Parathyroid adenoma (tissue), 2 donors: ENCODE data around the gene CELSR1.

Experiments used
- H2AFZ ChIP-seq: fragments of 300-600 bp; sonication (generic); one replicate; pipeline ENCODE4 v1.7.0; 2017; ENCODE audit warnings: antibody characterized with exemption, mild to moderate bottlenecking
- H3K27ac ChIP-seq: fragments of 300-600 bp; sonication (generic); one replicate; pipeline ENCODE4 v1.7.0; 2017
- H3K27me3 ChIP-seq: fragments of 300-600 bp; sonication (generic); one replicate; pipeline ENCODE4 v1.7.0; 2017; ENCODE audit warnings: low read length; ENCODE audit not compliant: control insufficient read depth, insufficient read depth
- H3K36me3 ChIP-seq: fragments of 300-600 bp; sonication (generic); one replicate; pipeline ENCODE4 v1.7.0; 2017; ENCODE audit warnings: low read length; ENCODE audit not compliant: control insufficient read depth, insufficient read depth
- H3K4me1 ChIP-seq: fragments of 300-600 bp; sonication (generic); one replicate; pipeline ENCODE4 v1.7.0; 2017; ENCODE audit warnings: control low read depth
- H3K4me2 ChIP-seq: fragments of 300-600 bp; sonication (generic); one replicate; pipeline ENCODE4 v1.7.0; 2017; ENCODE audit warnings: low read length
- H3K4me3 ChIP-seq: fragments of 300-600 bp; sonication (generic); one replicate; pipeline ENCODE4 v1.7.0; 2017; ENCODE audit warnings: low read depth, low read length
- H3K79me2 ChIP-seq: fragments of 300-600 bp; sonication (generic); one replicate; pipeline ENCODE4 v1.7.0; 2017; ENCODE audit warnings: control low read depth
- H3K9ac ChIP-seq: fragments of 300-600 bp; sonication (generic); one replicate; pipeline ENCODE4 v1.7.0; 2017; ENCODE audit warnings: mild to moderate bottlenecking
- H3K9me3 ChIP-seq: fragments of 300-600 bp; sonication (generic); one replicate; pipeline ENCODE4 v1.7.0; 2017; ENCODE audit warnings: low read length; ENCODE audit not compliant: control insufficient read depth
- CTCF ChIP-seq: fragments of 300-600 bp; sonication (generic); IDR thresholded peaks from one replicate; pipeline ENCODE4 v1.7.0; 2017; ENCODE audit warnings: antibody characterized with exemption, mild to moderate bottlenecking
- donor health status: primary hyperparathyroidism.

The CELSR1 gene

DNA sequence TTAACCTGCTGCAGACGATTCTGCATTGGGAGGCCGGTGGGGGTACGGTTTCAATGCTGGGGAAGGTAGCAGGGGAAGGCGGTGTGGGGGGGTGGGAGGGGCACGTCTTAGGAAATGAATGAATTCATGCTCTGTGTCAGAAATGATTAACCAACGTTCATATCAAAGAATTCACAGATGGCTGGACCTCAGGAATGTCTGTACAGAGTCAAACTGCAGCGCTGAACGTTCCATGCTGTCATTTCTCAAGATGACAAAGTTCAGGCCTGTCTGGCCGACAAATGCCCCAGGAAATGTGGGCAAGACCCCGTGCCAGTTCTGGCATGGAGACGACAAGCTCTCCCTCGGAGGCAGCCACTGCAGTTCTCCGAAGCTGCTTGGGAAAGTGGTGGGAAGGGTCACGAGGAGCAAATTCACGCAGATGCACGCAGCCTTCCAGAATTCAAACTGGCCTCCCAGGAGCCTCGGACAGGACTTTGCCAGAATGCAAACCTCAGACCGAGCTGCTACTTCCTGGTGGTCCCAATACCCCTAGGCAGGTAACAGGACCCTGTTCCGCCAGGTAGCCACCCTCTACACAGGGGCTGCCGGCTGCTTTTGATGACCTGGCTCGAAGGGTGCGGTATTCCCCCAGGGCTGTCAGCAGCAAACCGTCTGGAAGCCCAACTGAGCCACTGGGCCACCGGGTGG is 120.4 kb downstream of the CELSR1 start:
- TF ChIP-seq CTCF = no peak
- no peak overlapping the region for H3K9ac ChIP-seq
- no peaks in the 10 kb centered on the region for H3K79me2 ChIP-seq
- no peaks in the 10 kb centered on the region for H3K36me3 ChIP-seq
- no peak overlapping the region for H3K4me2 ChIP-seq
- H3K27me3 ChIP-seq = no peaks in the 10 kb centered on the region
- no peak overlapping the region for H3K4me3 ChIP-seq
- H2AFZ ChIP-seq = no peak overlapping the region
- H3K27ac ChIP-seq = no peak overlapping the region
- H3K9me3 ChIP-seq = no peaks in the 10 kb centered on the region
- no peaks in the 10 kb centered on the region for H3K4me1 ChIP-seq

DNA sequence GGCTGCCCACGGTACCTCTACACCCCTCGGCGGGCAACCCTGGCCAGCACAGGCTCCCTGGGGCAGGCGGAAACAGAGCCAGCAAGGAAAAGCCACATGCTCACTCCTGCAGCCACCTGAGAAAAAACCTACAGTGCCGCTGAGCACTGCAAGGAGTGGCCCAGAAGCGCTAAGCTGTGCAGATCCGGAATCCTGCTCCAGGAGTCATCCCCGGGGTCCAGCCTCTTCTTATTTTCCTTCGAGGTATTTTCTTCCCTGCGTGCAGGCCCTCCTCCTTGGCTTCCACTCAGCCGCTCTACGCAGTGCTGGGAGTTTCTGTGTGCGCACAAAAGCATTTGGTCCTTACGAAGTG is 120.9 kb downstream of the CELSR1 start:
- Histone ChIP-seq H3K4me2 (no peak overlapping the region), H3K4me3 (no peak overlapping the region), H3K27me3 (no peaks in the 10 kb centered on the region), H3K79me2 (no peaks in the 10 kb centered on the region), H2AFZ (no peak overlapping the region), H3K4me1 (no peaks in the 10 kb centered on the region), H3K9ac (no peak overlapping the region), H3K27ac (no peak overlapping the region), H3K36me3 (no peaks in the 10 kb centered on the region), H3K9me3 (no peaks in the 10 kb centered on the region)
- no peak for TF ChIP-seq CTCF

- TF ChIP-seq CTCF = no peak
- no peak overlapping the region for H3K9ac ChIP-seq
- H3K27me3 ChIP-seq = no peaks in the 10 kb centered on the region
Measured at GRCh38 chr22:46415776-46416519, 121.5 kb downstream of the CELSR1 start.

DNA sequence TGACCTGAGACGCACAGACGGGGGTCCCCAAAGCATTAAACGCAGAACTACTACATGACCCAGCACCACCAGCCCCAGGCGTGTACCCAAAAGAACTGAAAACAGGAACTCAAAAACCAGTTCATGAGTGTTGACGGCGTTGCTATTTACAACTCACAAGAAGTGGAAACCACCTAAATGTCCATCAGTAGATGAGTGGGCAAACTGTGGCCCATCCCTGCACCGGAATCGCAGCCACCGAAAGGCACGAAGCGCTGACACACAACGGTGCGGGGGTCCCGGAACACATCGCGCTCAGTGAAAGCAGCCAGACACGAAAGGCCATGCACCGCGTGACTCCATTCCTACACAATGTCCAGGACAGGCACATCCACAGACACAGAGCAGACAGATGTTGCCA is 122.7 kb downstream of the CELSR1 start:
- H2AFZ ChIP-seq = no peak overlapping the region
- no peak overlapping the region for H3K4me3 ChIP-seq
- no peaks in the 10 kb centered on the region for H3K36me3 ChIP-seq
- H3K4me2 ChIP-seq = no peak overlapping the region
- no peaks in the 10 kb centered on the region for H3K9me3 ChIP-seq
- no peaks in the 10 kb centered on the region for H3K27me3 ChIP-seq
- H3K27ac ChIP-seq = no peak overlapping the region
- no peaks in the 10 kb centered on the region for H3K79me2 ChIP-seq
- H3K4me1 ChIP-seq = no peaks in the 10 kb centered on the region
- H3K9ac ChIP-seq = no peak overlapping the region
- TF ChIP-seq CTCF = no peak

More at GRCh38 chr22:46415776-46416519, 121.5 kb downstream of the CELSR1 start:
- no peaks in the 10 kb centered on the region for H3K9me3 ChIP-seq
- no peaks in the 10 kb centered on the region for H3K79me2 ChIP-seq
- no peak overlapping the region for H3K27ac ChIP-seq
- no peaks in the 10 kb centered on the region for H3K36me3 ChIP-seq
- H3K4me1 ChIP-seq = no peaks in the 10 kb centered on the region
- H3K4me2 ChIP-seq = no peak overlapping the region
- H3K4me3 ChIP-seq = no peak overlapping the region
- H2AFZ ChIP-seq = no peak overlapping the region
